ENCODE measurements around the gene TCTA. TPM values are rescaled to one million over a fixed set of nuclear protein-coding genes. Genes with fewer than 3 reads are reported as not detected.

Gene TCTA
- total and polyA plus RNA-seq, 9 of the 15 experiments (the other 6 are each of a cell fraction or from before 2014, with no cell fraction given), result 4.0 to 15.4 (median 8.2) TPM

- TF ChIP-seq CTCF (IDR thresholded peaks at IDR 0.05 in 2 of 3, conservative IDR thresholded peaks at IDR 0.05 in 1 of 3; ENCODE audit: insufficient read depth in 2 of 3, low read depth in 1 of 3, low read length in 3 of 3), result no peak
- TF ChIP-seq CEBPB (tag; IDR thresholded peaks at IDR 0.05), result peak; percentile 97
- peak in 1 of 2 experiments; percentile 12; a peak in 1 of 4 replicates for TF ChIP-seq MNT (conservative IDR thresholded peaks at IDR 0.05)
- no peak for TF ChIP-seq RB1 (IDR thresholded peaks at IDR 0.05; ENCODE audit: low read depth)
- no peak for TF ChIP-seq PHTF2 (CRISPR knock-in tag; IDR thresholded peaks at IDR 0.05)
- TF ChIP-seq KLF10 (CRISPR knock-in tag; IDR thresholded peaks at IDR 0.05), result no peak
- TF ChIP-seq ZC3H8 (IDR thresholded peaks at IDR 0.05), result no peak
- no peak for TF ChIP-seq U2AF2 (optimal IDR thresholded peaks at IDR 0.05; ENCODE audit: low read depth, low read length)
- no peak for TF ChIP-seq THRB (CRISPR knock-in tag; conservative IDR thresholded peaks at IDR 0.05)
- peak; percentile 58; the same call in 1 of the 2 replicates for TF ChIP-seq TAL1 (IDR thresholded peaks at IDR 0.05)
- no peak for TF ChIP-seq MCM2 (IDR thresholded peaks at IDR 0.05; ENCODE audit: low read depth)
- TF ChIP-seq KHSRP (IDR thresholded peaks at IDR 0.05), result no peak
- TF ChIP-seq PRPF4 (IDR thresholded peaks at IDR 0.05; ENCODE audit: insufficient read depth, low read depth, low read length, poor library complexity, severe bottlenecking), result no peak
- no peak for TF ChIP-seq ZNF431 (CRISPR knock-in tag; IDR thresholded peaks at IDR 0.05)
- no peak for TF ChIP-seq NFE2L1 (tag; IDR thresholded peaks at IDR 0.05; ENCODE audit: borderline replicate concordance, low read depth)
- peak in 1 of 2 experiments; percentile 17; a peak in 3 of 4 replicates for TF ChIP-seq NRF1 (conservative IDR thresholded peaks at IDR 0.05 in 1 of 2, IDR thresholded peaks at IDR 0.05 in 1 of 2)
- TF ChIP-seq ETS2 (tag; IDR thresholded peaks at IDR 0.05; ENCODE audit: borderline replicate concordance, poor library complexity, severe bottlenecking), result no peak
- no peak for TF ChIP-seq NR3C1 (CRISPR knock-in tag; IDR thresholded peaks at IDR 0.05)
- TF ChIP-seq TRIM28 (IDR thresholded peaks at IDR 0.05), result peak; percentile 16; the same call in 1 of the 2 replicates
- TF ChIP-seq HDAC2 (IDR thresholded peaks at IDR 0.05), result no peak; the same call in 1 of the 2 replicates
- no peak for TF ChIP-seq ZNF79 (CRISPR knock-in tag; IDR thresholded peaks at IDR 0.05; ENCODE audit: low read depth)
- no peak for TF ChIP-seq TARDBP (IDR thresholded peaks at IDR 0.05)
- peak; percentile 23 to 42; a peak in 2 of 4 replicates for TF ChIP-seq KDM1A (IDR thresholded peaks at IDR 0.05)
- no peak for TF ChIP-seq ERF (CRISPR knock-in tag; IDR thresholded peaks at IDR 0.05)
- no peak for TF ChIP-seq CHCHD3 (CRISPR knock-in tag; IDR thresholded peaks at IDR 0.05)
- no peak for TF ChIP-seq EHMT2 (IDR thresholded peaks at IDR 0.05)
These were observed 53.2 kb downstream of the TCTA start (continued) for GRCh38 chr3:49465270-49466034.

Data from K562 (cell line).